Activated CD4-positive, alpha-beta T cell treated with anti-CD3 and anti-CD28 coated beads, Interleukin-10, Interleukin-2, amounts not matched to agents 100 ng/mL and 50 ng/mL, durations not matched to agents 16 hours and 8 hours (primary cell): Measurements from ENCODE around the gene DGKH.
A peak's percentile ranks its signal among the peaks of the same experiment; 100 is the strongest.

Source experiments
- DNase-seq: peaks from one replicate; pipeline ENCODE4 v3.0.0-alpha.2; 2020

DGKH gene

GRCh38 chr13:42239644-42240043 lies 191.2 kb downstream of the DGKH start:
- no peak for DNase-seq

GRCh38 chr13:42246541-42246940 lies 198.1 kb downstream of the DGKH start:
- DNase-seq: no peak

- no peak for DNase-seq
These were observed 199.4 kb downstream of the DGKH start for GRCh38 chr13:42247883-42248282.

- DNase-seq: no peak
These were observed 207.4 kb downstream of the DGKH start for GRCh38 chr13:42255886-42256285.

- DNase-seq: no peak
These were observed 210.3 kb downstream of the DGKH start for GRCh38 chr13:42258747-42259146.

GRCh38 chr13:42259515-42259914 lies 211.1 kb downstream of the DGKH start:
- DNase-seq: no peak

- DNase-seq: no peak
These were observed 212.6 kb downstream of the DGKH start for GRCh38 chr13:42260903-42261654.

GRCh38 chr13:42266473-42266872 lies 218.0 kb downstream of the DGKH start:
- no peak for DNase-seq

GRCh38 chr13:42270160-42270856 lies 221.9 kb downstream of the DGKH start:
- no peak for DNase-seq

- no peak for DNase-seq
These were observed 222.4 kb downstream of the DGKH start for GRCh38 chr13:42270857-42271215.

- peak; percentile 98 for DNase-seq
These were observed 223.1 kb downstream of the DGKH start for GRCh38 chr13:42271337-42272114.

GRCh38 chr13:42272115-42272803 lies 223.8 kb downstream of the DGKH start, which contains the start of gene AKAP11:
Gene AKAP11 (plus strand): TSS chr13:42272152. CDS start chr13:42286349, 14,197 bp downstream.
- DNase-seq: peak; percentile 51

GRCh38 chr13:42272804-42273175 lies 224.3 kb downstream of the DGKH start:
- DNase-seq: no peak

GRCh38 chr13:42274386-42275097 lies 226.1 kb downstream of the DGKH start:
- no peak for DNase-seq

- peak; percentile 18 for DNase-seq
These were observed 226.6 kb downstream of the DGKH start for GRCh38 chr13:42275098-42275471.

- peak; percentile 72 for DNase-seq
These were observed 227.1 kb downstream of the DGKH start for GRCh38 chr13:42275506-42275905.

GRCh38 chr13:42276683-42277082 lies 228.2 kb downstream of the DGKH start:
- DNase-seq: peak; percentile 22

GRCh38 chr13:42277618-42278276 lies 229.3 kb downstream of the DGKH start:
- DNase-seq: peak; percentile 46

GRCh38 chr13:42279080-42279479 lies 230.6 kb downstream of the DGKH start:
- DNase-seq: peak; percentile 41

- no peak for DNase-seq
These were observed 231.5 kb downstream of the DGKH start for GRCh38 chr13:42279986-42280385.

- DNase-seq: no peak
These were observed 232.1 kb downstream of the DGKH start for GRCh38 chr13:42280537-42280936.

- no peak for DNase-seq
These were observed 235.1 kb downstream of the DGKH start for GRCh38 chr13:42283574-42283973.
